Upper lobe of left lung (tissue), 6 donors: Measurements from ENCODE around the gene HYAL1. TPM values are rescaled to one million over a fixed set of nuclear protein-coding genes. Genes with fewer than 3 reads are reported as not detected.
A peak's percentile ranks its signal among the peaks of the same experiment; 100 is the strongest.

Experiments
- ATAC-seq, 2 donors: fragments of 200-7000 bp; cut with Tn5 transposase; one replicate each; pipeline ENCODE4 v1.9.1; 2022; ENCODE audit warnings: mild to moderate bottlenecking in 2 of 2, moderate library complexity in 2 of 2; ENCODE audit not compliant: low FRiP score in 2 of 2
- DNase-seq, 2 donors: peaks; one replicate each; pipeline ENCODE4 v3.0.0-alpha.2; 2019 to 2020
- H3K27ac ChIP-seq, 4 donors: fragments of 200-600 bp; sonication (generic); one replicate each; pipeline ENCODE4 v1.5.1; 2016 to 2019
- H3K27me3 ChIP-seq, 4 donors: fragments of 200-600 bp; sonication (generic); one replicate each; pipeline ENCODE4 v1.5.1; 2017 to 2019
- H3K36me3 ChIP-seq, 4 donors: fragments of 200-600 bp; sonication (generic); one replicate each; pipeline ENCODE4 v1.5.1; 2016 to 2019
- H3K4me1 ChIP-seq, 4 donors: fragments of 200-600 bp; sonication (generic); one replicate each; pipeline ENCODE4 v1.5.1; 2018 to 2019
- H3K4me3 ChIP-seq, 4 donors: fragments of 200-600 bp; sonication (generic); one replicate each; pipeline ENCODE4 v1.5.1; 2017 to 2019; ENCODE audit warnings: mild to moderate bottlenecking in 2 of 4, moderate library complexity in 1 of 4
- H3K9me3 ChIP-seq, 4 donors: fragments of 200-600 bp; sonication (generic); one replicate each; pipeline ENCODE4 v1.5.1; 2018 to 2019
- EP300 ChIP-seq, 4 donors: sonication (generic); formaldehyde crosslinking; IDR thresholded peaks; one replicate each; pipeline ENCODE4 v1.5.1; 2017; ENCODE audit warnings: antibody characterized with exemption in 4 of 4, control low read depth in 2 of 4
- POLR2A ChIP-seq, 4 donors: fragments of 450-650 bp; IDR thresholded peaks; one replicate each; pipeline ENCODE4 v1.5.1; 2016 to 2017; ENCODE audit warnings: antibody characterized with exemption in 4 of 4, mild to moderate bottlenecking in 2 of 4
- POLR2AphosphoS5 ChIP-seq, 2 donors: sonication (generic); formaldehyde crosslinking; IDR thresholded peaks; one replicate each; pipeline ENCODE4 v1.5.1; 2017; ENCODE audit warnings: antibody characterized with exemption in 2 of 2
- WGBS, 2 donors: methylation state at CpG; one replicate each; pipeline ENCODE4 v1.1.5; 2017 to 2018; 5-methylcytosine and 5-hydroxymethylcytosine counted together
- total RNA-seq, 6 donors: library from RNA; depleted of rRNA in 4 of 6; stranded (reverse); fragments of >200 nt in 4 of 6; gene quantifications; one replicate each; pipeline versions ENCODE4 v1.1.0 to v1.2.1, GENCODE V29; 2016 to 2021
- TF ChIP-seq, protein P1 (sequence below), 6 experiments: fragments of 450-650 bp in 4 of 6; fragments of 200-600 bp in 2 of 6; sonication (generic) in 2 of 6; IDR thresholded peaks; one replicate each; pipeline ENCODE4 v1.5.1; 2016 to 2019; ENCODE audit warnings: antibody characterized with exemption in 6 of 6
- donor health status: DM: no; HTN: no; CAD: no; lungs with moderate emphysema.
- donor health status: DM: no; HTN: yes; CAD: no; lungs with severe emphysema.

Gene HYAL1
- total RNA-seq, 6 donors from 2014 or later: 22.0 to 99.1 (median 63.0) TPM

DNA sequence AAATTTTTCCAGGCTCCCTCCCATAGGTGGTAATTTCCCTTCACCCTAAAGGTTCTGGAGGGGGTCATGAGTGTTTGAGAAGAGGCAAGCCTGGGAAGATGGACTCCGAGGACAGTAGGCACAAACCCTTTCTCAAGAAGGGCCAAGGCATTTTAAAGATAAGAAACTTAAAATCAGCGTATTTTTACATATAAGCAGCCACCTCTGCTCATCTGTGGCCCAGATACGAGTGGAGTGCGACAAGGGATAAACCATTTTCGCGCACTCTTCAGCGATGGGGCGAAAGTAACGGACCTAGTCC lies 36.7 kb upstream of the HYAL1 start:
- Histone ChIP-seq H3K4me3 (peak overlapping the region; percentile 36 to 75 (median 64)), H3K36me3 (no peaks in the 10 kb centered on the region), H3K27me3 (no peaks in the 10 kb centered on the region), H3K9me3 (no peaks in the 10 kb centered on the region), H3K4me1 (peaks cover 39 to 63% (median 58%) of the 10 kb centered on the region in 4 donors), H3K27ac (peak overlapping the region; percentile 92 to 99 (median 96))
- ATAC-seq (no peak), DNase-seq (no peak)
- TF ChIP-seq, protein P1, sequence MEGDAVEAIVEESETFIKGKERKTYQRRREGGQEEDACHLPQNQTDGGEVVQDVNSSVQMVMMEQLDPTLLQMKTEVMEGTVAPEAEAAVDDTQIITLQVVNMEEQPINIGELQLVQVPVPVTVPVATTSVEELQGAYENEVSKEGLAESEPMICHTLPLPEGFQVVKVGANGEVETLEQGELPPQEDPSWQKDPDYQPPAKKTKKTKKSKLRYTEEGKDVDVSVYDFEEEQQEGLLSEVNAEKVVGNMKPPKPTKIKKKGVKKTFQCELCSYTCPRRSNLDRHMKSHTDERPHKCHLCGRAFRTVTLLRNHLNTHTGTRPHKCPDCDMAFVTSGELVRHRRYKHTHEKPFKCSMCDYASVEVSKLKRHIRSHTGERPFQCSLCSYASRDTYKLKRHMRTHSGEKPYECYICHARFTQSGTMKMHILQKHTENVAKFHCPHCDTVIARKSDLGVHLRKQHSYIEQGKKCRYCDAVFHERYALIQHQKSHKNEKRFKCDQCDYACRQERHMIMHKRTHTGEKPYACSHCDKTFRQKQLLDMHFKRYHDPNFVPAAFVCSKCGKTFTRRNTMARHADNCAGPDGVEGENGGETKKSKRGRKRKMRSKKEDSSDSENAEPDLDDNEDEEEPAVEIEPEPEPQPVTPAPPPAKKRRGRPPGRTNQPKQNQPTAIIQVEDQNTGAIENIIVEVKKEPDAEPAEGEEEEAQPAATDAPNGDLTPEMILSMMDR (IDR thresholded peaks at IDR 0.05): no peak
- no peak for TF ChIP-seq POLR2AphosphoS5 (IDR thresholded peaks at IDR 0.05)
- TF ChIP-seq POLR2A (IDR thresholded peaks at IDR 0.05): no peak
- TF ChIP-seq EP300 (IDR thresholded peaks at IDR 0.05): no peak
- WGBS, 2 donors: 29 to 32% methylated on average over 9 of the region's 9 CpGs

DNA sequence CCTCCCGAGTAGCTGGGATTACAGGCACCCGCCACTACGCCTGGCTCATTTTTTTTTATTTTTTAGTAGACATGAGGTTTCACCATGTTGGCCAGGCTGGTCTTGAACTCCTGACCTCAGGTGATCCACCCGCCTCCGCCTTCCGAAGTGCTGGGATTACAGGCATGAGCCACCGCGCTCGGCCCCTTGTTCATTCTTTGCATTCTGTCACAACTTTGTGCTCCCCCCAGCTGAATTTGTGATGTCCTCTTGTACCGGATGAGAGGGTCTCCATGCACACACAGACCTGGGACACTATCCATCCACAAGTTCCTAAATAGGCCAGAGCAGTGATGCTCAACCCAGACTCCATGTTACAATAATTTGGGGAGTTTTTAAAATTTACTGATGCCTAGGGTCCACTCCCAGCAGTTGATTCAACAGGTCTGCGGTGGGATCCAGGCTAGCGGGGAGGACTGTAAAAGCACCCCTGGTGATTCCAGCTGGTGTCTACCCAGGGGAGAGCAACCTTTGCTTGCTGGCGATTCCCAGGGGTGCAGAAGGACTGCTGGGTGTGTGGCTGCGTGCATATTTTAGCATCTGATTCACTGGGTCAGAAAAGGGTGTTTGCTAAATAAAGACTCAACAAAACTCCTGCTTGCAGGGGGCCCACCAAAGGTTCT lies 36.2 kb upstream of the HYAL1 start:
- ATAC-seq (no peak), DNase-seq (no peak)
- WGBS, 2 donors: 74 to 76% methylated on average over 13 to 14 of the region's 14 CpGs
- Histone ChIP-seq H3K4me1 (peaks cover 43 to 65% (median 60%) of the 10 kb centered on the region in 4 donors), H3K36me3 (no peaks in the 10 kb centered on the region), H3K27ac (peak overlapping the region; percentile 92 to 99 (median 96)), H3K9me3 (no peaks in the 10 kb centered on the region), H3K27me3 (no peaks in the 10 kb centered on the region), H3K4me3 (peak overlapping the region in 3 of 4 donors; percentile 53 to 75 (median 74))
- TF ChIP-seq, protein P1 (IDR thresholded peaks at IDR 0.05): no peak
- TF ChIP-seq POLR2AphosphoS5 (IDR thresholded peaks at IDR 0.05) (no peak), POLR2A (IDR thresholded peaks at IDR 0.05) (no peak), EP300 (IDR thresholded peaks at IDR 0.05) (no peak)

DNA sequence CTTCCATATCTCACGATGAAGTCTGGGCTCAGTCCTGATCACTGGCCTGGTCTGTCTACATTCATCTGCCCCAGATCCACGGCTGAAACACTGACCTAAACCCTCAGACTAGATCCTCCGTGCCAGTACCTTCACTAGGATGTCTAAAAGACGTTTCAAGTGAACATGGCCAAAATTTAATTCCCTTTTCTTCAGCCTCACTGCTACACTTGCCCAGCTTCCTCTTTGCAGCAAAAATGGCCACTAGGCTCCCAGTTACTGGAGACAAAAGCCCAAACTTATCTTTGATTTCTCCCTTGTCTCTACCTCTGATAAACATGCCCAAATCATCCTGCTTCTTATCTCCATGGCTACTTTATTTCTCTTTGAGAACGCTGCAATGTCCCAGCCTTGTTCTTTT lies 35.6 kb upstream of the HYAL1 start:
- TF ChIP-seq POLR2AphosphoS5 (IDR thresholded peaks at IDR 0.05) (no peak), POLR2A (IDR thresholded peaks at IDR 0.05) (no peak), EP300 (IDR thresholded peaks at IDR 0.05) (no peak)
- TF ChIP-seq, protein P1 (IDR thresholded peaks at IDR 0.05): no peak
- Histone ChIP-seq H3K27me3 (no peaks in the 10 kb centered on the region), H3K9me3 (no peaks in the 10 kb centered on the region), H3K27ac (peak overlapping the region; percentile 92 to 99 (median 96)), H3K4me1 (peaks cover 49 to 72% (median 67%) of the 10 kb centered on the region in 4 donors), H3K36me3 (no peaks in the 10 kb centered on the region), H3K4me3 (peak overlapping the region in 3 of 4 donors; percentile 74 to 84 (median 75))
- no peak for DNase-seq
- WGBS, 2 donors: 54 to 60% methylated on average over 5 of the region's 5 CpGs
- no peak for ATAC-seq

DNA sequence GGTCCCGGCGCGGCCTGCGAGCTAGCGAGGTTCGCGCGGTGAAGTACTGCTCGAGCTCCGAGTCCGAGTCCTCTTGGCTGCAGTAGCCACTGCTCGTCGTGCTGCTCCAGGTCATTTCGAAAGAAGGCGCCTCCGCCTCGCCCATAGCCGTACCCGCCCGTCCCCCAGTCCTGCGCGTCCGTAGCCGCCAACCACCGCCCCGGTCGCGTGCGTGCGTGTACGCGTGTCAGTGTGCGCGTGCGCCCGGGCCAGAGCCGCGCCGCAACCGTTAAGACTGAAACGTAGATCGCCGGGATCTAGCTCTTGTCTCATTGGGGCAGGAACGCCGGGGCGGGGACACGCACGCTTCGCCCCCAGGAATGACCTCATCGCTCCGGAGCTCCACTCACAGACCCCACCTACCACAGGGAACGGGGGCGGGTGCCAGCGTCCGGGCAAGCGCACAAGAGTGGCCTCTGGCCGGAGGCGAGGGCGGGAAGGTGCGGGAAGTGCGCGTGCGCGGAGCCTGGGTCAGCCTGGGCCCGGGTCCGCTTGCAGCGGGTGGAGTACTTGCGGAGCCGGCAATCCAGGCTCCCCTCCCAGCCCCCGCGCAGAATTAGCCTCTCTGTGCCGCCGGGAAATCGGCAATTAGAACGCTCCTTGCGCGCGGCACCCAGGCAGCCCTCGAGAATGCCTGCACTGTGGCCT lies 33.9 kb upstream of the HYAL1 start:
- Histone ChIP-seq H3K9me3 (no peaks in the 10 kb centered on the region), H3K36me3 (peaks cover 0 to 3% (median under 1%) of the 10 kb centered on the region in 4 donors), H3K4me3 (peak overlapping the region; percentile 71 to 84 (median 74)), H3K4me1 (peaks cover 64 to 88% (median 75%) of the 10 kb centered on the region in 4 donors), H3K27ac (peak overlapping the region; percentile 92 to 99 (median 96)), H3K27me3 (no peaks in the 10 kb centered on the region)
- peak; percentile 93 to 94 for ATAC-seq
- WGBS, 2 donors: 0% methylated on average over 54 of the region's 79 CpGs; no CpG with 5 or more reads in 1 of the 2 donors
- peak; percentile 71 to 95 (median 76) for TF ChIP-seq POLR2A (IDR thresholded peaks at IDR 0.05)
- TF ChIP-seq POLR2AphosphoS5 (IDR thresholded peaks at IDR 0.05): peak; percentile 93 to 98
- TF ChIP-seq, protein P1 (IDR thresholded peaks at IDR 0.05): no peak
- TF ChIP-seq EP300 (IDR thresholded peaks at IDR 0.05): peak in 1 of 4 donors; percentile 39
- peak; percentile 99 to 100 for DNase-seq
